Upper lobe of left lung (tissue), 4 donors: ENCODE results near the gene TMEM165.

Source experiments
- CTCF ChIP-seq, 6 experiments: fragments of 450-650 bp in 4 of 6; fragments of 200-600 bp in 2 of 6; sonication (generic) in 2 of 6; IDR thresholded peaks; one replicate each; pipeline ENCODE4 v1.5.1; 2016 to 2019; ENCODE audit warnings: antibody characterized with exemption in 6 of 6
- POLR2A ChIP-seq, 4 donors: fragments of 450-650 bp; IDR thresholded peaks; one replicate each; pipeline ENCODE4 v1.5.1; 2016 to 2017; ENCODE audit warnings: antibody characterized with exemption in 4 of 4, mild to moderate bottlenecking in 2 of 4

- TF ChIP-seq POLR2A (IDR thresholded peaks at IDR 0.05): no peak
- no peak for TF ChIP-seq CTCF (IDR thresholded peaks at IDR 0.05)
Observed at GRCh38 chr4:55393461-55394320, 2.1 kb upstream of the TMEM165 start.
